OCI-LY7 (cell line): ENCODE measurements around the gene TMEM106C. TPM values are rescaled to one million over a fixed set of nuclear protein-coding genes. Genes with fewer than 3 reads are reported as not detected.

ENCODE experiments used
- BruUV-seq: library from RNA; stranded (reverse); fragments of 400-500 nt; replicated peaks from 2 replicates; lab custom pipeline; 2021; lab: Mats Ljungman, UMichigan
- CTCF ChIA-PET: fragments of 300-600 bp; sonication (Branson Sonifier 250); formaldehyde crosslinking; loops from one replicate; lab custom pipeline; 2022; ENCODE audit warnings: antibody characterized with exemption; ENCODE audit not compliant: unreplicated experiment; lab: Charles Lee
- POLR2A ChIA-PET: fragments of 300-600 bp; sonication (Branson Sonifier 250); formaldehyde crosslinking; loops from one replicate; lab custom pipeline; 2022; ENCODE audit warnings: antibody characterized with exemption; lab: Charles Lee
- DNase-seq: peaks from one replicate; pipeline ENCODE4 v3.0.0-alpha.2; 2015; ENCODE audit warnings: low spot score
- H2AFZ ChIP-seq: fragments of 200-600 bp; sonication (generic), shearing (Covaris generic); 2 replicates; pipeline ENCODE4 v1.6.1; 2014; ENCODE audit warnings: mild to moderate bottlenecking, antibody characterized with exemption, low read length, moderate library complexity
- H3K27ac ChIP-seq: fragments of 200-600 bp; sonication (generic); 2 replicates; pipeline ENCODE4 v1.5.1; 2014; ENCODE audit warnings: mixed run types, low read depth, mild to moderate bottlenecking, moderate library complexity, low read length, inconsistent platforms; ENCODE audit not compliant: poor library complexity, severe bottlenecking
- H3K36me3 ChIP-seq: fragments of 200-600 bp; sonication (generic); 2 replicates; pipeline ENCODE4 v1.6.1; 2014; ENCODE audit warnings: mild to moderate bottlenecking, antibody characterized with exemption, low read length, moderate library complexity, mixed read lengths; ENCODE audit not compliant: insufficient read depth
- H3K4me1 ChIP-seq: fragments of 200-600 bp; sonication (generic); 2 replicates; pipeline ENCODE4 v1.5.1; 2014; ENCODE audit warnings: mild to moderate bottlenecking, low read length; ENCODE audit not compliant: insufficient read depth, poor library complexity, severe bottlenecking
- H3K4me2 ChIP-seq: fragments of 200-600 bp; sonication (generic); 2 replicates; pipeline ENCODE4 v1.6.1; 2014; ENCODE audit warnings: mild to moderate bottlenecking, low read length
- H3K4me3 ChIP-seq: fragments of 200-600 bp; sonication (generic); 2 replicates; pipeline ENCODE4 v1.5.1; 2014; ENCODE audit warnings: mild to moderate bottlenecking, low read depth, low read length; ENCODE audit not compliant: poor library complexity, severe bottlenecking
- H3K79me2 ChIP-seq: fragments of 200-600 bp; sonication (generic); 2 replicates; pipeline ENCODE4 v1.6.1; 2016; ENCODE audit warnings: low read depth, mild to moderate bottlenecking, low read length, moderate library complexity, mixed read lengths; ENCODE audit not compliant: insufficient read depth
- H3K9me2 ChIP-seq: fragments of 200-600 bp; sonication (generic); 2 replicates; pipeline ENCODE4 v1.6.1; 2016; ENCODE audit warnings: mild to moderate bottlenecking, low read length, mixed read lengths; ENCODE audit not compliant: insufficient read depth
- H3K9me3 ChIP-seq: fragments of 200-600 bp; sonication (generic); 2 replicates; pipeline ENCODE4 v1.6.1; 2014; ENCODE audit warnings: mild to moderate bottlenecking, mixed run types, low read length, mixed read lengths
- H4K20me1 ChIP-seq: fragments of 200-600 bp; sonication (generic); 2 replicates; pipeline ENCODE4 v1.6.1; 2014; ENCODE audit warnings: mild to moderate bottlenecking, antibody characterized with exemption, low read length, moderate library complexity, mixed read lengths; ENCODE audit not compliant: insufficient read depth
- CTCF ChIP-seq: fragments of 200-600 bp; sonication (generic); conservative IDR thresholded peaks from 2 replicates; pipeline ENCODE4 v1.5.1; 2014; ENCODE audit warnings: mild to moderate bottlenecking, antibody characterized with exemption, low read length, moderate library complexity, mixed read lengths
- EZH2phosphoT487 ChIP-seq: fragments of 200-600 bp; sonication (generic); IDR thresholded peaks from 2 replicates; pipeline ENCODE4 v1.6.1; 2018; ENCODE audit warnings: low read depth, borderline replicate concordance, mild to moderate bottlenecking, mixed run types, antibody characterized with exemption, low read length, moderate library complexity, mixed read lengths
- intact Hi-C: fragments of 100-400 bp; cut with micrococcal nuclease; formaldehyde crosslinking; loops from one replicate; pipeline ENCODE4 v1.10.0; 2022; ENCODE audit not compliant: unreplicated experiment
- total RNA-seq, 2 experiments: library from RNA; depleted of rRNA in 1 of 2; stranded (reverse); fragments of >200 nt in 1 of 2; shearing (Covaris generic) in 1 of 2; gene quantifications; 2 replicates each; pipeline ENCODE4 v1.2.3, GENCODE V29; 2014 to 2022

The TMEM106C gene
- total RNA-seq, 2 experiments from 2014 or later: 123 to 182 TPM

DNA sequence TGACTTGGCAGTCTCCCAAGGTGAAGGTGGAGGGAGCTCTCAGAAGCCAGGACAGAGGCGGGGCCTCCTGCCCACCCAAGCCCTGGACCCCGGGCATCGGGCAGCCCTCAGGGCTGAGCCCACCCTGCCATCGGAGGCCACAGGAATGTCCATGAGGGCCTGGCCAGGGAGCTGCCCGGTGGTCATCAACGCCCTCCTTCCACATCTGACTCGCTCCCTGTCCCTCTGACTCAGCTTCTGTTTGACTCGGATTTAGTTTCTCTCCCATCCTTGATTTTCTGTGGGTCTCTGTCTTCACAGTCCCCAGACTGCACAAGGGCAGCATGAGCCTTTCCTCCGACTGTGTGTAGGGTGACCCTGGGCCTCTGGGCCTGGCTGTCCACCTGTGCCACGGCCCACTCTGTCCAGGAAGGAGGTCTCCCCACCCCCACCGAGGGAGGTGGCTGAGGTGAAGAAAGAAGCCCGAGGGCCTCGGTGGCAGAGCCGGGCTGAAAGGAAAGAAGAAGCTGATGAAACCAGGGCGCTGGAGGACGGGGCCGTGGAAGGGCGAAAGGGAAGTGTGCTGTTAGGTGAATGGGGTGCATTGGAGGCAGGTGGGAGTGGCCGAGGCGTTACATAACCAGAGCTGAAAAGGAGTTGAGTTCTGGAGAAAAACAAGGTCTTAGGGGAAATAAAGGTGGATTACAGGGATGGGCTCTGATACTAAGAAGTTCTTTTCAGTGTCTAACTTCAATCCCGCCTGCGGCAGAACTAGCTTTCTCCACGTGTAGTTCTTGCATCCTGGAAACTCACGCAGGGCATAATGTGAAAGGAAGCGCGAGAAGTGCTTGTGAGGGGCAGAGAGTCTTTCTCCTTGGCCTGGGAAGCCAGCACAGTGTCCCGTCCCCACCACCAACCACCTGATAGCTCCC lies 16.7 kb upstream of the TMEM106C start:
- H4K20me1 ChIP-seq: no peaks in the 10 kb centered on the region
- H3K4me3 ChIP-seq: no peak overlapping the region
- no TSS peak for BruUV-seq
- no peak for TF ChIP-seq EZH2phosphoT487
- TF ChIP-seq CTCF: no peak
- H3K27ac ChIP-seq: no peak overlapping the region
- H3K79me2 ChIP-seq: no peaks in the 10 kb centered on the region
- ChIA-PET POLR2A (interaction anchor here (0.6 kb wide), 1 partner anchor 64 kb away, joined by 8 read pairs; no protein-coding TSS in a partner anchor), CTCF (interaction anchor here (0.6 to 1.0 kb wide), 2 partner anchors 64 to 78 kb away, joined by 3 read pairs; no protein-coding TSS in a partner anchor)
- intact Hi-C loops: no loop called here
- no peaks in the 10 kb centered on the region for H3K4me1 ChIP-seq
- no peaks in the 10 kb centered on the region for H3K36me3 ChIP-seq
- no peak for DNase-seq
- H3K9me3 ChIP-seq: no peaks in the 10 kb centered on the region
- no peak overlapping the region for H3K4me2 ChIP-seq
- no peak overlapping the region for H2AFZ ChIP-seq
- H3K9me2 ChIP-seq: no peaks in the 10 kb centered on the region

- H3K4me3 ChIP-seq: no peak overlapping the region
- no peak for TF ChIP-seq EZH2phosphoT487
- no peak for TF ChIP-seq CTCF
- intact Hi-C loops: no loop called here
- no peaks in the 10 kb centered on the region for H3K9me2 ChIP-seq
- no peaks in the 10 kb centered on the region for H4K20me1 ChIP-seq
- H3K4me2 ChIP-seq: no peak overlapping the region
- no TSS peak for BruUV-seq
- no peak for DNase-seq
- H2AFZ ChIP-seq: no peak overlapping the region
- H3K4me1 ChIP-seq: no peaks in the 10 kb centered on the region
- H3K9me3 ChIP-seq: no peaks in the 10 kb centered on the region
- POLR2A ChIA-PET: no interaction called here
- H3K36me3 ChIP-seq: no peaks in the 10 kb centered on the region
- H3K27ac ChIP-seq: no peak overlapping the region
- no peaks in the 10 kb centered on the region for H3K79me2 ChIP-seq
- CTCF ChIA-PET: interaction anchor here (1.0 kb wide), 1 partner anchor 79 kb away, joined by 3 read pairs; no protein-coding TSS in a partner anchor
These were observed 16.1 kb upstream of the TMEM106C start for GRCh38 chr12:47947341-47947740.
